Right atrium auricular region (tissue), 2 donors: ENCODE measurements around the gene PGGT1B. TPM values are rescaled to one million over a fixed set of nuclear protein-coding genes. Genes with fewer than 3 reads are reported as not detected.

Source experiments
- DNase-seq: peaks from one replicate; pipeline ENCODE4 v3.0.0-alpha.2; 2019; ENCODE audit warnings: low spot score
- H3K27ac ChIP-seq, 2 donors: fragments of 200-600 bp; sonication (generic); 1 replicate in 1 of 2; 2 replicates in 1 of 2; pipeline ENCODE4 v1.5.1; 2016 to 2019
- H3K27me3 ChIP-seq, 2 donors: fragments of 200-600 bp; sonication (generic); one replicate each; pipeline versions ENCODE4 v1.5.1 to v1.6.0; 2017 to 2019
- H3K36me3 ChIP-seq: fragments of 200-600 bp; sonication (generic); one replicate; pipeline ENCODE4 v1.5.1; 2016
- H3K4me1 ChIP-seq, 2 donors: fragments of 200-600 bp; sonication (generic); one replicate each; pipeline versions ENCODE4 v1.5.1 to v1.6.0; 2017 to 2019
- H3K4me3 ChIP-seq, 2 donors: fragments of 200-600 bp; sonication (generic); 1 replicate in 1 of 2; 2 replicates in 1 of 2; pipeline ENCODE4 v1.5.1; 2017 to 2019; ENCODE audit warnings: mild to moderate bottlenecking in 1 of 2, moderate library complexity in 1 of 2
- H3K9me3 ChIP-seq, 2 donors: fragments of 200-600 bp; sonication (generic); one replicate each; pipeline ENCODE4 v1.5.1; 2019
- total RNA-seq, 2 donors: library from RNA; depleted of rRNA; stranded (reverse); fragments of >200 nt; gene quantifications; one replicate each; pipeline ENCODE4 v1.1.0, GENCODE V29; 2016
- TF ChIP-seq, protein P1 (sequence below), 2 donors: fragments of 200-600 bp; sonication (generic); IDR thresholded peaks; one replicate each; pipeline ENCODE4 v1.5.1; 2019; ENCODE audit warnings: antibody characterized with exemption in 2 of 2

The PGGT1B gene
- total RNA-seq, 2 donors from 2014 or later: 4.3 to 8.8 TPM

DNA sequence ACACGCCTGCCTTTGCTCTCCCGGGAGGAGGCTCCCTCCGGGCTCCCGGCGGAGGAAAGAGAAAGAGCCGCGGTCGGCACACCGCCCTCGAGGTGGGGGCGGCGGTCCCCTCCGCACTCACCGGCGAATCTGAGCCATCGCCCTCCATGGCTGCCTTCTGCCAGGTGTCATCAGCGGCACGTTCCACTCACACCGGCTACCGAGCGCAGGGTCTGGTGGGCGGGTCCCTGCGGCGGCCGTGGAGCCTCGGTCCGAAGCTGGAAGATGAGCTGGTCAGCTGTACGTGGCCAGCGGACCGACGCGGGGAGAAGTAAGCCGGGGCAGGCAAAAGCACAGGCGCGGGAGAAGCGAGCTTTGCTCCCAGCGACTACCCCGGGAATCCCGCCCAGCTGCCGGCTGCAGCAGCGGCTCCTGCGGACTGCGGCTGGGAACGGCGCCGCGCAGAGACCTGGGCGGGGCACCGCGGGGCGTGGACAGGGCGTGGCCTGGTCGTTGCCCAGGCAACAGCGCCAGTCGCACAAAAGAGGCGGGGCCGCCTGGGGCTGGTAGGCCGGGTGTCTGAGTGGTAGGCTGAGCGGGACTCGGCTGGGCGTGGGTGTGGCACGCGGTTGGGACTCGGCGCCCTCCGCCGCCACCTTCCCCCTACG lies 93.1 kb downstream of the PGGT1B start, which contains the start of gene TRIM36:
Gene TRIM36, minus strand, starts transcription at position 422 of the 647 bp plus-strand sequence. Its CDS starts 274 bp downstream, at position 148.
- peak; percentile 86 for DNase-seq
- Histone ChIP-seq H3K4me3 (peak within 1 kb of the TSS; percentile 59 to 65), H3K4me1 (peaks cover 0 to 23% of the 10 kb centered on the region in 2 donors), H3K27ac (peak within 1 kb of the TSS in 1 of 2 donors; percentile 32), H3K36me3 (no peaks in the 10 kb centered on the region), H3K27me3 (no peaks in the 10 kb centered on the region), H3K9me3 (no peaks in the 10 kb centered on the region)
- TF ChIP-seq, protein P1, sequence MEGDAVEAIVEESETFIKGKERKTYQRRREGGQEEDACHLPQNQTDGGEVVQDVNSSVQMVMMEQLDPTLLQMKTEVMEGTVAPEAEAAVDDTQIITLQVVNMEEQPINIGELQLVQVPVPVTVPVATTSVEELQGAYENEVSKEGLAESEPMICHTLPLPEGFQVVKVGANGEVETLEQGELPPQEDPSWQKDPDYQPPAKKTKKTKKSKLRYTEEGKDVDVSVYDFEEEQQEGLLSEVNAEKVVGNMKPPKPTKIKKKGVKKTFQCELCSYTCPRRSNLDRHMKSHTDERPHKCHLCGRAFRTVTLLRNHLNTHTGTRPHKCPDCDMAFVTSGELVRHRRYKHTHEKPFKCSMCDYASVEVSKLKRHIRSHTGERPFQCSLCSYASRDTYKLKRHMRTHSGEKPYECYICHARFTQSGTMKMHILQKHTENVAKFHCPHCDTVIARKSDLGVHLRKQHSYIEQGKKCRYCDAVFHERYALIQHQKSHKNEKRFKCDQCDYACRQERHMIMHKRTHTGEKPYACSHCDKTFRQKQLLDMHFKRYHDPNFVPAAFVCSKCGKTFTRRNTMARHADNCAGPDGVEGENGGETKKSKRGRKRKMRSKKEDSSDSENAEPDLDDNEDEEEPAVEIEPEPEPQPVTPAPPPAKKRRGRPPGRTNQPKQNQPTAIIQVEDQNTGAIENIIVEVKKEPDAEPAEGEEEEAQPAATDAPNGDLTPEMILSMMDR (IDR thresholded peaks at IDR 0.05): no peak

DNA sequence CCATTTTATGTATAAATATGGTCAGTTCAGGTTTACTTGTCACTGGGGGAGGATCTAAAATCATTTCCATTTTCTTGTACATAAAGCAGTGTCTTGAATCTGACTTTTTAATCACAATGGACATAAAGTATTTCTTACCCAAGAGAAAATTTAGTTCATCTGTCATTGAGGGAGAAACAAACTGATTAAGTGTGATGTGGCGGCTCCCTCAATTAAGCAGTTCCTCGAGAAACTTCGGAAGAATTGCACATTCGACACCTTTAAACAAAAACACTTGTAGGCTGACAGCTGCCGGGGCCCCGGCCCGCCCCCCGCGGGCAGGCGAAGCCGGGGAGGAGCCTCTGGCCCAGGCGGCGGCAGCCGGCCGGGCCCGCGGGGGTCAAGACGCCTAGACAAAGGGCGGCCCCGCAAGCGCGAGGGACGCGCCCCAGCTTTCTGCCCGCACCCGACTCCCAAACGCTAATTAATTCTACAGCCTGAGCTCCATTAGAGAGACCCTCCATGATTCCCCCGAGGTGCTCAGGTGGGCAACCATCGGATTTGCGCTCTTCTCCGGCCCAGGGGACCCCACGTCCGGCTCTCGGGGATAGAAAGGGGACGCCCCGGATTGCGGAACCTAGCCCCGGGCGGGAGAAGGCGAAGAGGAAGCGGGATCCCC lies 93.7 kb downstream of the PGGT1B start:
- Histone ChIP-seq H3K4me3 (peak overlapping the region; percentile 59 to 65), H3K27me3 (no peaks in the 10 kb centered on the region), H3K27ac (peak overlapping the region in 1 of 2 donors; percentile 32), H3K36me3 (no peaks in the 10 kb centered on the region), H3K9me3 (no peaks in the 10 kb centered on the region), H3K4me1 (peaks cover 0 to 23% of the 10 kb centered on the region in 2 donors)
- TF ChIP-seq, protein P1 (IDR thresholded peaks at IDR 0.05): no peak
- DNase-seq: no peak

DNA sequence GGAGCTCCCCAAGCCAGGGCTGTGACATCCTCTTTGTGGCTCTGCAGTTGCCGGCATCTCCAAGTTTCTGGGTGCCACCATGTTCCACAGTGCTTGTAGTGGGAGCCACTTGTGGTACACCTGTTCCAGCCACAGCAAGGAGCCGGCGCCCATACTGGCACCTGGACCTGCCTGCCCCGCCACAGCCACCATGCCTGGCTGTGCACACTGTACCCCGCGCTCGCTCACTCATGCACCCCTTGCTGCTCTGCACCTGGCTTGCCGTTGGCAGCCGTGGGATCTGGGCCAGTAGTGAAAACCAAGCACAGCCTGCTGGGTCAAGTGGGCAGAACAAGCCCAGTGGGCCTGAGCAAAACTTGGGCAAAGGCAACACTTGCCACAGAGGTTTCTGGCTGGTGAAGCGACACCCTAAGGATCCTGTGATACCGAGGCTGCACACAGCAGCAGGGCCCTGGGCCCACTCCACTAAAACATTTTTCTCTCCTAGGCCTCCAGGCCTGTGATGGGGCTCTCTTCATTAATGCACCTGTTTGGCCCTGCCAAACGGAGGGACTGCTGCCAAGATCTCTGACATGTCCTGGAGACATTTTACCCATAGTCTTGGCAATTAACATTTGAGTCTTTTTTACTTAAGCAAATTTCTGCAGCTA lies 95.8 kb downstream of the PGGT1B start:
- Histone ChIP-seq H3K36me3 (no peaks in the 10 kb centered on the region), H3K4me1 (peaks cover 0 to 23% of the 10 kb centered on the region in 2 donors), H3K27me3 (no peaks in the 10 kb centered on the region), H3K27ac (no peak overlapping the region), H3K9me3 (no peaks in the 10 kb centered on the region), H3K4me3 (no peak overlapping the region)
- DNase-seq: no peak
- TF ChIP-seq, protein P1 (IDR thresholded peaks at IDR 0.05): no peak

DNA sequence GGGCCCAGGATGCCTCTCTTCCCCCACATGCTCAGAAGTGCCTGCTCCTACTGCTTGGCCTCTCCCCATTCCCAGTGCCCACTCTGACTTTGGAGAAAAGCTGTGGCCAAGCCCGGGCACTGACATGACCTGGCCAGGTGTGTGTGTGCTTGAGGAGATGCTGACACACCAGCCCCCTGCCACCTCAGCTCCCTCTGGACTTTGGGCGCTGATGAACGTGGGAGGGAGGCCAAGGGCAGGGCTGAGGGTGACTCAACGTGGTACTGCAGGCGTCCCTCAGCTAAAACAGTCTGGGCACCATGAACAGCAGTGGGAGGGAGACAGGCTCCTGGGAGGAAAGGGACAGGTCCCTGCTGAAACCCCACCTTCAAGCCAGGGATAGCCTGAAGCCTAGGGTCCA lies 96.9 kb downstream of the PGGT1B start:
- H3K27ac ChIP-seq: no peak overlapping the region
- H3K27me3 ChIP-seq: no peaks in the 10 kb centered on the region
- H3K4me3 ChIP-seq: no peak overlapping the region
- peaks cover 0 to 20% of the 10 kb centered on the region in 2 donors for H3K4me1 ChIP-seq
- TF ChIP-seq, protein P1 (IDR thresholded peaks at IDR 0.05): no peak
- no peaks in the 10 kb centered on the region for H3K36me3 ChIP-seq
- DNase-seq: no peak
- H3K9me3 ChIP-seq: no peaks in the 10 kb centered on the region

DNA sequence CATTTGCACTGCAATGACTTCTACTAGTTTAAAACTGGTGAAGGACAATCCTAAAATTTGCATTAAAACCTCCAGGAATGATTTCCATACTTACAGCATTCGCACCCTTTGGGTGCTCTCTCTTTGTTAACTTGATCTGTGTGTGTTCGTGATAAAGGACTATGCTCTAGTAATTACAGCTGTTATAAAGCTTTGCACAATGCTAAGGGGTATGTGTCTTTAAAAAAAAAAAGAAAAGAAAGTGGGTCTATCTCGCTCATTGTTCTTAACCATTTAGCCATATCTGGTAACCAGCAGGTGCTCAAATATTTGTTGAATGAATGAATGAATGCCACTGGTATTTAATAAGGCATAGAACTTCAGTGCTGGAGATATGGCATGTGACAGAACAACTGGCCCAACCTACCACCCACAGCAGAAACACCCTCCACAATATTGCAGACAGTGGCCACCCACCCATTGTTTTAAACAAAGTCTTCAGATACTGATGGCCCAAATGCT lies 101.7 kb downstream of the PGGT1B start:
- H3K4me3 ChIP-seq: no peak overlapping the region
- H3K36me3 ChIP-seq: no peaks in the 10 kb centered on the region
- no peak for DNase-seq
- H3K27me3 ChIP-seq: no peaks in the 10 kb centered on the region
- no peak overlapping the region for H3K27ac ChIP-seq
- TF ChIP-seq, protein P1 (IDR thresholded peaks at IDR 0.05): no peak
- no peaks in the 10 kb centered on the region for H3K4me1 ChIP-seq
- H3K9me3 ChIP-seq: peaks cover 0 to 6% of the 10 kb centered on the region in 2 donors

Other genes with a start within 250 kb of the PGGT1B start
- gene TRIM36, start 93.0 kb downstream of the PGGT1B start, total RNA-seq: 1 to 10 TPM in 1 of 2 donors, under 1 TPM in 1; 0.55 to 2.0 TPM
- 1 to 10 TPM; 3.8 to 7.7 TPM for gene CCDC112, start 33.8 kb upstream of the PGGT1B start, total RNA-seq